NCI-H82 treated with DMSO at 0.1 percent for 48 hours (cell line): ENCODE data around the gene POTEE.
"Not testable (repeated sequence)": the region's sequence is repeated elsewhere in the genome, so short reads cannot be mapped to it uniquely, and the experiment has no call there.

Experiments used
- DNase-seq: peaks from one replicate; lab custom pipeline; 2025; ENCODE audit not compliant: unreplicated experiment; lab: John Stamatoyannopoulos, UW

POTEE gene

DNA sequence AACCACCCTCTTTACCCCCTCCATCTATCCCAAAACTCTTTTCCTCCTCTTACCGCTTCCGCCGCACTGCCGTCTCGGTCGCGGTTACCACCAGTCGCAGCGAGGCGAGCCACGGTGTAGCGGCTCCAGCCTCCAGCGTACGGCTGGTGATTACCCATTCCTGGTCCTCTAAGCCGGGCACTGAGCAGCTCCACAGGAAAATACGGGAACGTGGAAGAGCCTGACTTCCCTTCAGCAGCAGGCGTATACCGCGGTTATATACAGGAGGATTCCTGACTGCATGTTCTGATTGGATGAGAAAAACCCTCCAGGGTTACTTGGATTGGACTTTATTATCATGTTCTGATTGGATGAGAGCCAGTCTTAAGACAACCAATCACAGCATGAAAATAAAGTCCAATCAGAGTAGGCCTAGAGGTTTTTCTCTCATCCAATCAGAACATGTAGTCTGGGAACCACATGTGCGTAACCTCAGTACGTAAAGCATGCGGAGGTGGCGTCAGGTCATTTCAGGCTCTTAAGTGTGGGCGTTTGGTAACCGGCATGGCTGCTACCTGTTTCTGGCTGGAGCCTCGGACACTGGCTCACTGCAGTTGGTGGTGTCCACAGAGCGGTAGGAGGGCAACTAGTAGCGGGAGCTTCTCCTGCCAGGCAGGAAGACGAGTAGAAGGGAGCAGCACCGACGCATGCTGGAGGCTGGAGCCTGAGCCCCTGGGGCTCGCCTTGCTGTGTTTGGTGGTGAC, at the start of gene POTEE:
Gene POTEE (plus strand): TSS at position 507 of the 743 bp plus-strand sequence. CDS start 8,867 bp downstream, outside the sequence.
- not testable (repeated sequence) for DNase-seq

DNA sequence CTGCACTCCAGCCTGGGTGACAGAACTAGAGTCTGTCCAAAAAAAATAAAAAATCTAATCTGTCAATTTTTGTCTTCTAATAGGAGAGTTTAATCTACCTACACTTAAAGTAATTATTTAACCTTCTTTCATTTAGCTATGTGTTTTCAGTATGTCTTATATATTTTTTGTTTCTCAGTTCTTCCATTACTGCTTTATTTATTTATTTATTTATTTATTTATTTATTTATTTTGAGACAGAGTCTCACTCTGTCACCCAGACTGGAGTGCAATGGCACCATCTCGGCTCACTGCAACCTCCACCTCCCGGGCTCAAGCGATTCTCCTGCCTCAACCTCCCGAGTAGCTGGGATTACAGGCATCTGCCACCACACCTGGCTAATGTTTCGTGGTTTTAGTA, 43.8 kb upstream of the POTEE start:
- not testable (repeated sequence) for DNase-seq

DNA sequence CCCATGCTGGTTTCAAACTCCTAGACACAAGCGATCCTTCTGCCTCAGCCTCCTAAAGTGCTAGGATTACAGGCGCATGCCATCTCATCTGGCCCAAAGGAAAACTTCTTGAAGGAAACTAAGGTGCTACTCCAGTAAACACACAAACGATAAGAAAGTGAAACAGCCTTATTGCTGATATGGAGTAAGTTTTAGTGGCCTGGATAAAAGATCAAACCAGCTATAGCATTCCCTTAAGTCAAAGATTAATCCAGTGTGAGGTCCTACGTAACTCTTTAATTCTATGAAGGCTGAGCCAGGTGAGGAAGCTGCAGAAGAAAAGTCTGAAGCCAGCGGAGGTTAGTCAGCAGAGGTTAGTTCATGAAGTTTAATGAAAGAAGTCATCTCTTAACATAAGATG, 40.8 kb upstream of the POTEE start:
- no peak for DNase-seq

DNA sequence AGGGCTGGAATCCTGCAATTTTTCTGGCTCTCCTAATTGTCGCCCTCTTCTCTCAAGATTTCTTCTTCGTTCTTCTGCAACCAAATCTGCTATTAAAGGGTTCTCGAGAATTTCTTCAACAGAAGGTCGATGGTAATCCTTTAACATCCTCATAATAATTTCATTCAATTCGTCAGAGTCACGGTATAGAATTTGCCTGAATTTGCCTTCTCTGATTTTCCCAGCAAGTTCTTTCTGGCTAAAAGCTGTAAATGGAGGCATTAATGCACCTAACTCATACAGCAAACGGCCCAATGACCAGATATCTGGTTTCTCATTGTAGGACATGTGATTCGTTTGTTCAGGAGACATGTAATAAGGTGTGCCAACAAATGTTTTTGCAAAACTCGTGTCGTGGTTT, 31.3 kb upstream of the POTEE start:
- not testable (repeated sequence) for DNase-seq

DNA sequence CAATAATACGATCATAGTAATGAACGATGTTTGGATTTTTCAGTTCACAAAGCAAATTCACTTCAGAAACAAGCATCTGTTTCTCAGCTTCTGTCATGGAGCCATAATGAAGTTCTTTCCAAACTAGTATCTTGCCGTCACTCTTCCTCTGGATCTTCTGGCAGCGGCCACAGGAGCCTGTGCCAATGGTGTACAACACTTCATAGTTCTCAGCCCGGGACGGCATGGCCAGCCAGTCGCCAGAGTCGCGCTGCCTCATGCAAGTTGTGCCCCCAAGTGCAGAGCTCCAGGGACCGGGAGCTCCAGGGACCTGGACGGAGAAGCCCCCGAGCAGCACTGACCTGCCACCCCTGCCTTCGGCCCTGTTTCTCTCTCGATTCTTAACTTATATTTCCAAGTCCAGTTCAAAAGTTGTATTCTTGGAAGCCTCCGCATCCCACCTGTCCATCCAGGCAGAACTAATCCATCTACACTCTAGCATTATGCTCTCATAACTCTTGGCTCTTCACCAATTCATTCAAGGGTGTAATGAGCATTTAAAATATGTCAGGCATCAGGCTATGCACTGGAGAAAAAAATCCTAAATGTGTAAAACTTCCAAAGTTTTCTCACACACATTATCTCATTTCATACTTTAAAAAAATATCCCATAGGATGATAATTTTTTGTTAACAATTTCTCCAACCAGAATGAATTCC, 30.5 kb upstream of the POTEE start:
- DNase-seq: not testable (repeated sequence)

DNA sequence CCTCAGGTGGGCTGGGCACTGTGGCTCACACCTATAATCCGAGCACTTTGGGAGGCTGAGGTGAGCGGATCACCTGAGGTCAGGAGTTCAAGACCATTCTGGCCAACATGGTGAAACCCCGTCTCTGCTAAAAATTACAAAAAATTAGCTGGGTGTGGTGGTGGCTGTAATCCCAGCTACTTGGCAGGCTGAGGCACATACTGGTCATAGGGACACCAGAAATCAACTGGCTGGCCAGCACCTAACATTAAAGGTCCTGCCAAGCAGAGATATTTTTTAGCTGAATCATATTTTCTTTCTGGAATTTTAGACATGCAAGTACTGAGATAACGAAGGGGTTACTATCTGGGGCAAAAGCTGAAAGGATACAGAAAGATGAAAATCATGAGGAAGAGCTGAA, 27.9 kb upstream of the POTEE start:
- not testable (repeated sequence) for DNase-seq

DNA sequence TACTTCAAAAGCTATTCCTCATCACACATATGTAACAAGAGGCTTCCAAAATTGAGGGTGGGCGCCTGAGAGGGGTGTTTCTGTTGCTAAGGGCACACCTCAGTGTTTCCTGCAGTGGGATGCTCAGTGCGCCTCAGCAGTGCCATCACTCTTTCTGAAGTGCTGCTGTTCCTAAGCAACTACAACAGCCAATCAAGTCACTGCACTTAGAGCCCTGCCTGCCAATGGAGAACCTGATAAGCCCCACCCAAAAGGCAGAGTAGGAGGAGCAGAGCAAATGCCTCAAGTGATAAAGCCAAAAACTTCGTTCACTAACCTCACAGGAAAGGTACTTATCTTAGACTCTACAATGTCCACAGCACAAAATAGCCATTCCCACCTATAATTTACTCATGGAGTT, 15.9 kb upstream of the POTEE start:
- not testable (repeated sequence) for DNase-seq

DNA sequence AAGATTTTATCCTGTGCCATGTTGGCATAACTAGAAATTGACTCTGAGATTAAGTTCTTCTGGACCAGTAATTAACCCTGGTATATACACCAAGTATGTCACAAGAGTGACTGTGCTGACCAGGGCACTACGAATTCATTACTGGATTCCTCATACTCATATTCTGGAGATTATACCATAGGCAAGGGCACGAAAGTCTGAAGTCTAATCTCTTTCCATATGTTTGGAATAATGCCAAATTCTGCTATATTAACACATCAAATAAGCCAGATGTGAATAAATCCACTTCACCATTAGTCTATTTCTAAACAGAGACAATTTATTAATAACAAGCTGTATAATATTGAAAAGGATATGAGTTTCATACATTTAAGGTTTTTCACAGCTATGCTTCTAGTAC, 13.2 kb upstream of the POTEE start:
- not testable (repeated sequence) for DNase-seq

DNA sequence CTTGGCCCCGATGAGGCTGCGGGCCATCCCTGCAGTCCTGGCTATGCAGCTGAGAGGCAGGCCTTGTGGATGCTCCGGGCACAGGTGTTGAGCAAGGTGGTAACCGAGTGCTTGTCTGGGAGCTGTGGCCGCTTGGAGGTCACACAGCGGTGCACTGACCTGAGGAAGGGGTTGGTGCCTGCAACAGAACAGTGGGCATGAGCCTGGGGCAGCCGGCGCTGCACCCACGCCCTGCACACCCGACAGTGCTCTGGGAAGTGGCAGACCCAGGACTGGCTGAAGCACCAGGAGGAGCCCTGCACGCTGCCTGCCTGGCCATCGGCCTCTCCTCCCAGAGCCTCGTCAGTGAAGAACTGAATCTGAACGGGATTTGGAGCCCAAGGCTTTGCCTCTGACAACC, 8.2 kb upstream of the POTEE start:
- DNase-seq: no peak

DNA sequence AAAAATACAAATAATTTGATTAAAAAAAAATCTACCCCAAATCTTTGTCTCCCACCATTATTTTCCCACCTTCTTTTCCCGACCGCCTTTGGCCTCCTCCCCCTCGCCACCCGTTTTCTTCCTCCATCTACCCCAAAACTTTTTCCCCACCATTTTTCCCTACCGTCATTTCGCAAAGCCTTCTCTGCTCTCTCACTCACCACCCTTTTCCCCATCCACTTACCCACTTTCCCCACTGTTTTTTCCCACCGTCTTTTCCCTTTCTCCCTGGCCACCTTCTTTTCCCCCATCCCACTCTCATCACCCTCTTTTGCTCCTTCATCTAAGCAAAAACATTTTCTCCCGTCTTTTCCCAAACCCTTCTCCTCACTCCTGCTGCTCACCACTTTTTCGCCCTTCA, 1.5 kb upstream of the POTEE start:
- not testable (repeated sequence) for DNase-seq

DNA sequence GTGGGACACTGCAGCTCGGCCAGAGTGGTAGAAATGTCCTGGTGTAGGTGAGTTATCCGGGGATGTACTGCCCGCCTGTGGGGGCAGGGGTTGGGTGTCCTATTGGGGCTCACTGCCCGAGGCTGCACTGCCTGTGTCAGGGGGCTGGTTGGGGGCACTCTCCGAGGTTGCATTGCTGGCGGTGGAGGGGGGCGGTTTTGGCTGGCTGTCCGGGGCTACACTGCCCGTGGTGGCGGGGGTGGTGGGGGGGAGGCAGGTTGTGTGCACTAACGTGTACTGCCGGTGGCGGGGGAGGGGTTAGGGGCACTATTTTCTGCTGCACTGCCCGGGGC, 403 bp downstream of the POTEE start:
- not testable (repeated sequence) for DNase-seq

DNA sequence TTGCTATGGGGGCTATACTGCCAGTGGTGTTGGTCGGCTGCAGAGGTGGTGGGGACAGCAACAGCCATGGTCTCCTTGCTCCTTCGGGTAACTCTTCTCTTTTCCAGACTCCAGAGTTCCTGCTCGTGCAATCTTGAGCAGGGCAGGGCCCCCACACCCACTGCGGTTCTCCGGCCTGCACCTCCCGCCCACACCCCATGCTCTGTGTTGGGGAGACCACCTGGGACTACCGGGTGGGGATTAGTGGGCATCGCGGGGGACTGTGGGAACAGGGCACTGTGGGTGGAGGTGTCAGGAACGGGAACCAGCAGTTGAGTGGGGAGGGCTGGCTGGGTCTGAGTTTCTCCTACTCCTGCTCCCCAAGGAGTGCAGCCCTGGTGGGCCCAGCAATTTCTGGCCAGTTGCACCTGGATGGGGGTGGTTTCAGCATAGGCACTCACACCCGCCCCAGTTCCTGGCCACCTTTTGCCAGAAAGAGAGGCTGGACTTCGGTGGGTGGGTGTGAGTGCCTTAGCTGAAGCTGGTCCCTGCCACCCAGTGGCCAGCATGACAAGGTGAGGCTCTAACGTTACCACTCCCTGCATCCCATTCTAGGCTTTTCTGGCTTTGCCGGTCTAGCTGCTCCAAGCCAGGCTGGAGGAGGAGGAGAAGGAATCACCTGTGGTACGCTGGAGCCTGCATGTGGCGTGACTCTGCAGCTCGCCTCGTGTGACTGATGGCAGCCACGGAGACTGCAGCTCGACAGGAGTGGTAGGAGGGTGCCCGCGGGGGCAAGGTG, 1.3 kb downstream of the POTEE start:
- DNase-seq: not testable (repeated sequence)

DNA sequence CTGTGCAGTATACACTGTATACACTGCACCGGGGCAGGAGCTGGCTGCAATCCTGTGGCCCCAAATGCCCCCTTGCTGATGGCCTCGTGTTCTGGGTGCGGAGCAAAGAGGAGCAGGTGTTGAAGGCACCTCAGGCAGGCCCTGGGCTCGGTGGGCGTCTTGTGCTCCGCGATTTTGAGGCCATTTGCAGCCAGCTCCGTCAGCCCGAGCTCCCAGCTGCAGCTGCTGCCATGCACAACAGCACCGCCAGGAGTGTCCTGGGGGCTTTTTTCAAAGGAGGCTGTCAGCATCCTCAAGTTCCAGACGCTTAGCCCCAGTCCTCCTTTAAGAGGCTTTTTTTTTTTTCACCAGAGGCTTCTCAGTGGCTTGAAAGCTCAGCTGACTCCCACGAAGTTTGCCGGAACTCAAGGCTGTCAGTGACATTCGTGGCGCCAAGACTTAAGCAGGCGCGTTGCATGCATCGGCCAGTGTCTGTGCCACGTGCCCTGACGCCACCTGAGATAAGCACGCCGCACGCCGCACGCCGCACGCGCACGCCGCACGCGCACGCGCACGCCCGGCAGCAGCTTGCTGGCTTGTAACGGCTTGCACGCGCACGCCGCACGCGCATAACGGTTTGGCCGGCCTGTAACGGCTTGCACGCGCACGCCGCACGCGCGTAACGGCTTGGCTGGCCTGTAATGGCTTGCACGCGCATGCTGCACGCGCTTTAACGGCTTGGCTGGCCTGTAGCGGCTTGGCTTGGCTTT, 8.1 kb downstream of the POTEE start:
- DNase-seq: not testable (repeated sequence)

DNA sequence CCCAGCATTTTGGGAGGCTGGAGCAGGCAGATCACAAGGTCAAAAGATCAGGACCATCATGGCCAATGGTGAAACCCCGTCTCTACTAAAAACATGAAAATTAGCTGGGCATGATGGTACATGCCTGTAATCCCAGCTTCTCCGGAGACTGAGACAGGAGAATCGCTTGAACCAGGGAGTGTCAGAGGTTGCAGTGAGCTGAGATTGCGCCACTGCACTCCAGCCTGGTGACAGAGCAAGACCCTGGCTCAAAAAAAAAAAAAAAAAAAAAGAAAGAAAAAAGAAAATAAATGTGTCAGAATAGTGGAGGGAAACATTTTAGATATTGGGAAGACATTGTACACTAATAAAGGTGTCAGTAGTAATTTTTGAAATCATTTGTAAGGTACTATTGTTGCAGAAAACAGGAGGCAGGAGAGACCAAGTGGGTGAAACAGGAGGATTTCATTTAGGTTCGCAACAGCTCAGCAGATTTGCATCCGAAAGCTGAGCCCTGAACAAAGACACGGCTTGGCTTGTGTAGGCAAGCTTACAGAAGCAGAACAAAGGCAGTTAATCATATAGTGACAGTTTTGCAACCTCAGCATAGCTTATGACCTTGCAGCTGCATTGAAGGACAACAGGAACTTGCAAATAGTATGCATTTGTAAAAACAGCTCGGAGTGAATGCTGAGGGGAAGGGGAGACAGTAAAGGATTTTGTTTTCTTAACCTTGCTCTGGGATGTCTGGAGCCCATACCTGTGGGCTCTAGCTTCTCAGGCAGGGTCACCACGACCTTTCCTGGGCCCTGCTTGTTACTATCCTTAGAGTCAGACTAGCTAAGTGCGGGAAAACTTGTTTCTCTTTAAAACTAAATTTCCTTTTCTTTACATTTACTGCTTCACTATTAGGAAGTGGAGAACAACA, 26.5 kb downstream of the POTEE start:
- DNase-seq: not testable (repeated sequence)
